ENCODE results near the gene SNX18. TPM values are rescaled to one million over a fixed set of nuclear protein-coding genes. Genes with fewer than 3 reads are reported as not detected.

The SNX18 gene
- total and polyA plus RNA-seq, 2 of the 8 experiments (the other 6 are each of a cell fraction or from before 2014, with no cell fraction given): 5.8 to 17.7 TPM

DNA sequence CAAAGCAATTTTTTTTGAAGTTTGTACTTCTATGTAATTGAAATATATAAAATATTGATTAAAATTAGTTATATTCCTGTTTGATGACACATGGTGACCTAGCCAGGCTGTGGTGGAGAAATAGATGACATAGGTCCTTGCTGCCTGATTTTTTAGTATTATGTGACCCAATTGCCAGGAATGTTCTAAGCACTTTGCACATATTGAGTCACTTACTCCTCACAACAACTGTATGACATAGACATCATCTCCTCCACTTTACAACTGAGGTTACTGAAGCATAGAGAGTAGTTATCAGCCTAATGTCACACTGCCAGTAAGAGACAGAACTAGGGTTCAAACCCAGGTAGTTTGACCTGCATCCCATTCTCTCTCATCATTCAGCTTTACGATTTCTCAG lies 26.2 kb upstream of the SNX18 start:
- Histone ChIP-seq H2AFZ (ENCODE audit: low read length) (no peak overlapping the region), H4K91ac (replicated peaks; ENCODE audit: insufficient read length, low read length) (no peak overlapping the region), H2BK120ac (replicated peaks; ENCODE audit: low read depth, low read length) (no peak overlapping the region), H3K9ac (replicated peaks in 1 of 4; ENCODE audit: extremely low read depth in 1 of 4, low read depth in 3 of 4, low read length in 3 of 4) (no peak overlapping the region), H3K4me1 (replicated peaks in 1 of 4; ENCODE audit: control insufficient read depth in 3 of 4, insufficient read depth in 4 of 4, low read length in 3 of 4) (no peaks in the 10 kb centered on the region), H3K14ac (ENCODE audit: insufficient read length) (no peak overlapping the region), H3K79me2 (ENCODE audit: control insufficient read depth in 1 of 2, insufficient read depth in 2 of 2, low read length in 2 of 2) (no peaks in the 10 kb centered on the region), H3K4ac (replicated peaks; ENCODE audit: insufficient read length, low read depth, low read length) (no peak overlapping the region), H4K8ac (ENCODE audit: extremely low read depth, insufficient read depth, low read length) (no peak overlapping the region), H3K23ac (ENCODE audit: insufficient read length) (no peak overlapping the region), H3K27me3 (replicated peaks in 1 of 4; ENCODE audit: control insufficient read depth in 3 of 4, extremely low read depth in 1 of 4, insufficient read depth in 3 of 4, low read length in 3 of 4) (no peaks in the 10 kb centered on the region), H3K23me2 (ENCODE audit: low read depth, low read length) (no peaks in the 10 kb centered on the region), H2AK5ac (ENCODE audit: low read depth, low read length) (no peak overlapping the region), H3K18ac (ENCODE audit: extremely low read depth, low read length) (no peak overlapping the region), H3K79me1 (ENCODE audit: low read depth, low read length) (no peaks in the 10 kb centered on the region), H3K36me3 (ENCODE audit: control insufficient read depth in 2 of 4, insufficient read depth in 4 of 4, low read length in 3 of 4) (no peaks in the 10 kb centered on the region), H2BK20ac (ENCODE audit: low read length) (no peak overlapping the region), H4K5ac (ENCODE audit: insufficient read length, low read depth, low read length) (no peak overlapping the region), H3K4me2 (ENCODE audit: insufficient read depth in 1 of 2, low read depth in 2 of 2, low read length in 2 of 2) (no peak overlapping the region), H4K20me1 (replicated peaks in 1 of 2; ENCODE audit: control insufficient read depth in 1 of 2, insufficient read depth in 2 of 2, low read length in 2 of 2) (no peaks in the 10 kb centered on the region), H2BK5ac (ENCODE audit: low read depth, low read length) (no peak overlapping the region), H2BK15ac (ENCODE audit: low read length) (no peak overlapping the region), H2BK12ac (ENCODE audit: low read depth, low read length) (no peak overlapping the region), H3K56ac (replicated peaks; ENCODE audit: insufficient read length, low read depth, low read length) (no peak overlapping the region), H3K9me3 (ENCODE audit: insufficient read depth in 2 of 2, low read depth in 1 of 2, low read length in 1 of 2) (peaks cover 0 to 4% of the 10 kb centered on the region in 2 experiments; a peak in 1 of 4 replicates), H3K27ac (ENCODE audit: low read depth, low read length) (no peak overlapping the region), H3K4me3 (ENCODE audit: extremely low read depth in 1 of 4, insufficient read depth in 2 of 4, low read depth in 3 of 4, low read length in 4 of 4) (no peak overlapping the region)
- TF ChIP-seq TBP (IDR thresholded peaks at IDR 0.05; ENCODE audit: low read depth, low read length): no peak
- TF ChIP-seq FOSL1 (IDR thresholded peaks at IDR 0.05; ENCODE audit: insufficient read depth, low read depth, low read length): no peak
- TF ChIP-seq SIRT6 (IDR thresholded peaks at IDR 0.05; ENCODE audit: low read length): no peak
- TF ChIP-seq HDAC6 (IDR thresholded peaks at IDR 0.05; ENCODE audit: low read depth, low read length): no peak
- TF ChIP-seq, protein P1, sequence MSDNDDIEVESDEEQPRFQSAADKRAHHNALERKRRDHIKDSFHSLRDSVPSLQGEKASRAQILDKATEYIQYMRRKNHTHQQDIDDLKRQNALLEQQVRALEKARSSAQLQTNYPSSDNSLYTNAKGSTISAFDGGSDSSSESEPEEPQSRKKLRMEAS (IDR thresholded peaks at IDR 0.05): no peak
- no peak for TF ChIP-seq NANOG (IDR thresholded peaks at IDR 0.05; ENCODE audit: insufficient read depth, low read depth, low read length, poor library complexity, severe bottlenecking)
- no peak for TF ChIP-seq CBX8 (IDR thresholded peaks at IDR 0.05; ENCODE audit: borderline replicate concordance, low read depth, low read length)
- TF ChIP-seq KDM1A (IDR thresholded peaks at IDR 0.05; ENCODE audit: borderline replicate concordance, low read length): no peak
- no peak for TF ChIP-seq JUND (IDR thresholded peaks at IDR 0.05; ENCODE audit: low read length)
- TF ChIP-seq GTF2F1 (IDR thresholded peaks at IDR 0.05; ENCODE audit: borderline replicate concordance, low read depth, low read length): no peak
- TF ChIP-seq CHD1 (IDR thresholded peaks at IDR 0.05; ENCODE audit: low read depth, low read length): no peak
- TF ChIP-seq CREB1 (IDR thresholded peaks at IDR 0.05): no peak
- TF ChIP-seq CEBPB (IDR thresholded peaks at IDR 0.05; ENCODE audit: low read depth, low read length): no peak
- FAIRE-seq (no peak), DNase-seq (ENCODE audit: low read depth in 1 of 2, low spot score in 2 of 2) (no peak)
- 100% methylated on average over 1 of the region's 1 CpG; no CpG with 5 or more reads in 1 of the 2 experiments for WGBS, 2 experiments (ENCODE audit: extremely low coverage in 1 of 2, insufficient coverage in 1 of 2, insufficient read length in 1 of 2, insufficient replicate concordance in 2 of 2, low coverage in 1 of 2, low lambda C conversion rate in 2 of 2, missing lambda C conversion rate in 1 of 2)
- POLR2A ChIA-PET (ENCODE audit: partially characterized antibody): no interaction called here
- CTCF ChIA-PET (ENCODE audit: partially characterized antibody): interaction anchor here (0.6 to 4.4 kb wide), 6 partner anchors 22 to 469 kb away, joined by 3 to 73 read pairs (median 4); partner anchors contain the start of gene ARL15

Measured in H1 (cell line).